Fibroblast of pulmonary artery (primary cell): ENCODE results near the gene C9orf43.
"Not testable (repeated sequence)": the region's sequence is repeated elsewhere in the genome, so short reads cannot be mapped to it uniquely, and the experiment has no call there.

ENCODE experiments used
- DNase-seq: peaks from one replicate; pipeline ENCODE4 v3.0.0-alpha.2; 2010; ENCODE audit warnings: low read depth
- H3K4me3 ChIP-seq: replicated peaks from 2 replicates; pipeline ENCODE4 v1.5.1; 2011; ENCODE audit warnings: low read depth, mild to moderate bottlenecking, control low read depth, low read length, moderate library complexity
- CTCF ChIP-seq: IDR thresholded peaks from 2 replicates; pipeline ENCODE4 v1.5.1; 2011; ENCODE audit warnings: mild to moderate bottlenecking, control low read depth, low read length, inconsistent platforms; ENCODE audit errors: missing control alignments

C9orf43 gene

GRCh38 chr9:113403646-113404045 lies 6.9 kb upstream of the C9orf43 start:
- DNase-seq = peak; percentile 35
- no peak for TF ChIP-seq CTCF
- H3K4me3 ChIP-seq = no peak overlapping the region

- not testable (repeated sequence) for H3K4me3 ChIP-seq, DNase-seq
These were observed 4.2 kb upstream of the C9orf43 start for GRCh38 chr9:113406353-113406752.

- peak; percentile 87 for DNase-seq
- H3K4me3 ChIP-seq = not testable (repeated sequence)
- peak; percentile 85 for TF ChIP-seq CTCF
These were observed 3.6 kb upstream of the C9orf43 start for GRCh38 chr9:113406873-113407511.

- TF ChIP-seq CTCF = no peak
- no peak for DNase-seq
- peak overlapping the region; percentile 64 for H3K4me3 ChIP-seq
These were observed 1.1 kb upstream of the C9orf43 start for GRCh38 chr9:113409481-113409880.

GRCh38 chr9:113409883-113410206 lies 702 bp upstream of the C9orf43 start:
- no peak for TF ChIP-seq CTCF
- peak overlapping the region; percentile 64 for H3K4me3 ChIP-seq
- no peak for DNase-seq

- no peak for DNase-seq
- no peak overlapping the region for H3K4me3 ChIP-seq
- no peak for TF ChIP-seq CTCF
These were observed 5.7 kb downstream of the C9orf43 start for GRCh38 chr9:113416149-113416721.

GRCh38 chr9:113417370-113417769 lies 6.8 kb downstream of the C9orf43 start:
- no peak for TF ChIP-seq CTCF
- H3K4me3 ChIP-seq = no peak overlapping the region
- DNase-seq = no peak
